SU-DHL-6 (cell line): ENCODE measurements around the gene OR56A1.

Experiments
- CTCF ChIP-seq: fragments of 200-600 bp; sonication (generic); IDR thresholded peaks from one replicate; pipeline ENCODE4 v1.5.1; 2017; ENCODE audit warnings: antibody characterized with exemption, mild to moderate bottlenecking, low read length, moderate library complexity; ENCODE audit not compliant: insufficient read depth, poor library complexity, severe bottlenecking
- EZH2phosphoT487 ChIP-seq: fragments of 200-600 bp; sonication (generic), shearing (Covaris generic); conservative IDR thresholded peaks from 2 replicates; pipeline ENCODE4 v1.6.1; 2018; ENCODE audit warnings: mild to moderate bottlenecking, antibody characterized with exemption, low read length, moderate library complexity, mixed read lengths

GRCh38 chr11:6055569-6055968, 25.0 kb upstream of the OR56A1 start:
- no peak for TF ChIP-seq CTCF
- TF ChIP-seq EZH2phosphoT487 = no peak
